Ovary (tissue), 9 donors: Measurements from ENCODE around the gene RSAD1. TPM values are rescaled to one million over a fixed set of nuclear protein-coding genes. Genes with fewer than 3 reads are reported as not detected.

Experiments
- DNase-seq, 5 donors: peaks; one replicate each; pipeline ENCODE4 v3.0.0-alpha.2; 2019 to 2020
- H3K27ac ChIP-seq, 2 donors: fragments of 200-600 bp; one replicate each; pipeline versions ENCODE4 v1.5.1 to v1.8.0; 2019 to 2022
- H3K27me3 ChIP-seq: fragments of 200-600 bp; one replicate; pipeline ENCODE4 v1.8.0; 2022
- H3K36me3 ChIP-seq: fragments of 200-600 bp; sonication (generic); one replicate; pipeline ENCODE4 v1.5.1; 2019
- H3K4me1 ChIP-seq: one replicate; pipeline ENCODE4 v1.8.1; 2013; ENCODE audit warnings: mild to moderate bottlenecking, moderate library complexity; ENCODE audit not compliant: insufficient read depth
- H3K4me3 ChIP-seq: fragments of 200-600 bp; sonication (generic); one replicate; pipeline ENCODE4 v1.5.1; 2017
- H3K9me3 ChIP-seq, 2 donors: fragments of 200-600 bp in 1 of 2; sonication (generic) in 1 of 2; one replicate each; pipeline versions ENCODE4 v1.5.1 to v1.8.1; 2013 to 2019; ENCODE audit warnings: mild to moderate bottlenecking in 1 of 2, moderate library complexity in 1 of 2
- EP300 ChIP-seq: sonication (generic); formaldehyde crosslinking; IDR thresholded peaks from one replicate; pipeline ENCODE4 v1.6.1; 2017; ENCODE audit warnings: antibody characterized with exemption
- POLR2A ChIP-seq: fragments of 450-650 bp; IDR thresholded peaks from one replicate; pipeline ENCODE4 v1.6.1; 2017; ENCODE audit warnings: antibody characterized with exemption, mild to moderate bottlenecking, moderate library complexity
- WGBS, 3 donors: extraction: QIAGEN DNeasy Blood & Tissue Kit in 1 of 3; methylation state at CpG; one replicate each; pipeline versions ENCODE4 v1.1.5 to v1.1.7; 2013 to 2017; 5-methylcytosine and 5-hydroxymethylcytosine counted together
- intact Hi-C, 4 donors: fragments of 100-400 bp; cut with DNase I; formaldehyde crosslinking; loops; one replicate each; pipeline versions ENCODE4 v1.11.0 to v1.15.1; 2022 to 2023
- polyA plus RNA-seq, 2 donors: library from polyadenylated mRNA; stranded (reverse); fragments of 200-250 nt in 1 of 2; fragments of 350-450 nt in 1 of 2; fragmentation: Illumina TruSeq in 1 of 2; extraction: RNeasy Lipid Tissue Mini Kit (QIAGEN cat#74804) in 1 of 2; gene quantifications; one replicate each; pipeline ENCODE4 v1.2.3, GENCODE V29; 2013 to 2014
- total RNA-seq, 7 donors: library from RNA; depleted of rRNA in 2 of 7; stranded (reverse); fragments of >200 nt in 2 of 7; fragmentation: NEBNext Ultra II Directional in 3 of 7; extraction: Animal tissue kit (Norgen Biotek cat#: 25700) in 3 of 7; gene quantifications; one replicate each; pipeline versions ENCODE4 v1.1.0 to v1.2.4, GENCODE V29; 2016 to 2023
- TF ChIP-seq, protein P1 (sequence below), 3 donors: fragments of 450-650 bp in 2 of 3; fragments of 200-600 bp in 1 of 3; IDR thresholded peaks; one replicate each; pipeline versions ENCODE4 v1.5.1 to v1.8.0; 2016 to 2022; ENCODE audit warnings: antibody characterized with exemption in 3 of 3, mild to moderate bottlenecking in 1 of 3
- donor health status: DM: no; HTN: no; CAD: no; lungs with moderate emphysema.
- donor health status: DM: no; HTN: no; CAD: no.
- donor health status: Bipolar disorder and iron deficiency.
- donor health status: DM: yes; HTN: yes; CAD: no.
- donor health status: DM: no; HTN: no; CAD: no.
- donor health status: DM: yes; HTN: yes; CAD: no.

RSAD1 gene
- total and polyA plus RNA-seq, 9 donors, result 21.2 to 48.0 (median 34.6) TPM

DNA sequence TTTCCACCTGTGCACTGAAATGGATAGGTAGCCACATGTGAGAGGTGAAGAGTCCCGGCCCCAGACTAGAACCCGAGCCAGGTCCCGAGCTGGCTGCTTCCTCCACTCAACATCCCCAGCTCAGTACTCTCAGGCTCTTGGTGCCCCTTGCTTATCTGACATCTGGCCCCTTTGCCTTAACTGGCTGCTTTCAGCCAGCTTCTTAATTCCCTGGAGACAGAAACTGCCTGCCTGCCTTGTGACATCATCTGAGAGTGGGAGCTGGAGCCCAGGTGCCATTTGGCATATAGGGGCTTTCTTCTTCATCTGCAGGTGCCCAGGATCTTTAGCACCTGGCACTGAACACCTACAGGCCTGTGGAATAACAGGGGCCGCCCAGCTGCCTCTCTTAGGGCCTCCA, 18.9 kb upstream of the RSAD1 start:
- TF ChIP-seq, protein P1, sequence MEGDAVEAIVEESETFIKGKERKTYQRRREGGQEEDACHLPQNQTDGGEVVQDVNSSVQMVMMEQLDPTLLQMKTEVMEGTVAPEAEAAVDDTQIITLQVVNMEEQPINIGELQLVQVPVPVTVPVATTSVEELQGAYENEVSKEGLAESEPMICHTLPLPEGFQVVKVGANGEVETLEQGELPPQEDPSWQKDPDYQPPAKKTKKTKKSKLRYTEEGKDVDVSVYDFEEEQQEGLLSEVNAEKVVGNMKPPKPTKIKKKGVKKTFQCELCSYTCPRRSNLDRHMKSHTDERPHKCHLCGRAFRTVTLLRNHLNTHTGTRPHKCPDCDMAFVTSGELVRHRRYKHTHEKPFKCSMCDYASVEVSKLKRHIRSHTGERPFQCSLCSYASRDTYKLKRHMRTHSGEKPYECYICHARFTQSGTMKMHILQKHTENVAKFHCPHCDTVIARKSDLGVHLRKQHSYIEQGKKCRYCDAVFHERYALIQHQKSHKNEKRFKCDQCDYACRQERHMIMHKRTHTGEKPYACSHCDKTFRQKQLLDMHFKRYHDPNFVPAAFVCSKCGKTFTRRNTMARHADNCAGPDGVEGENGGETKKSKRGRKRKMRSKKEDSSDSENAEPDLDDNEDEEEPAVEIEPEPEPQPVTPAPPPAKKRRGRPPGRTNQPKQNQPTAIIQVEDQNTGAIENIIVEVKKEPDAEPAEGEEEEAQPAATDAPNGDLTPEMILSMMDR (IDR thresholded peaks at IDR 0.05), result no peak
- TF ChIP-seq POLR2A (no peak), EP300 (no peak)
- no peak for DNase-seq
- 89 to 97% (median 89%) methylated on average over 4 of the region's 4 CpGs for WGBS, 3 donors
- H3K4me1 ChIP-seq, result no peaks in the 10 kb centered on the region
- H3K27ac ChIP-seq, result no peak overlapping the region
- H3K27me3 ChIP-seq, result no peaks in the 10 kb centered on the region
- H3K9me3 ChIP-seq, result no peaks in the 10 kb centered on the region
- no peak overlapping the region for H3K4me3 ChIP-seq
- intact Hi-C loops, result no loop called here
- no peaks in the 10 kb centered on the region for H3K36me3 ChIP-seq

DNA sequence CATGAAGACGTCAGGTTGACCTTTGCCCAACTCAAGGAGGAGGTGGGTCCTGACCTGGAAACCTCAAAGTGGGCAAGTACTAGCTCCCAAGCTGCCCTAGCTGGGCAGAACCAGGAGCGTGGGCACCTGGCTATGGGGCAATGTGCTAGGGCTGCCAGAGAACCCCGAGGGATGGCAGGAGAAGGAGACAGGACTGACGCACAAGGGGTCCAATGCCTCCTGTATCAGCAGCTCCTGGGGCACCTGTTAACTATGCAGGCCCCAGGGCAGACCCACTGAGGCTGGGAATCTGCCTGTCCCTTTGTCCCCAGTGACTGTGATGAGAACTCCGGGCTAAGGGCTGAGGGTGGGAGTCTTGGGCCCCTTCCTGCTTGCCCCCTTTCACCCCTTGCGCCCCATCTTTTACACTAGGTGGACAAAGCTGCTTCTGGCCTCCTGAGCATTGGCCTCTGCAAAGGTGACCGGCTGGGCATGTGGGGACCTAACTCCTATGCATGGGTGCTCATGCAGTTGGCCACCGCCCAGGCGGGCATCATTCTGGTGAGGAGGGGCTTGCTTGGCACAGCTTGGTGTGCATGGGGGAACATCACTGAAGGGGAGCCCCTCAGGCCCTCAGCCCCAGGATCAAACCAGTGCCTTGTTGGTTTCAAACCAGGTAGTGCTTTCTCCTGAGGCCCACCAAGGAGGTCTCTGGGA, 17.7 kb upstream of the RSAD1 start:
- TF ChIP-seq, protein P1 (IDR thresholded peaks at IDR 0.05), result no peak
- no peak for TF ChIP-seq POLR2A
- no peak for TF ChIP-seq EP300
- 92 to 96% (median 93%) methylated on average over 8 to 9 of the region's 9 CpGs for WGBS, 3 donors

DNA sequence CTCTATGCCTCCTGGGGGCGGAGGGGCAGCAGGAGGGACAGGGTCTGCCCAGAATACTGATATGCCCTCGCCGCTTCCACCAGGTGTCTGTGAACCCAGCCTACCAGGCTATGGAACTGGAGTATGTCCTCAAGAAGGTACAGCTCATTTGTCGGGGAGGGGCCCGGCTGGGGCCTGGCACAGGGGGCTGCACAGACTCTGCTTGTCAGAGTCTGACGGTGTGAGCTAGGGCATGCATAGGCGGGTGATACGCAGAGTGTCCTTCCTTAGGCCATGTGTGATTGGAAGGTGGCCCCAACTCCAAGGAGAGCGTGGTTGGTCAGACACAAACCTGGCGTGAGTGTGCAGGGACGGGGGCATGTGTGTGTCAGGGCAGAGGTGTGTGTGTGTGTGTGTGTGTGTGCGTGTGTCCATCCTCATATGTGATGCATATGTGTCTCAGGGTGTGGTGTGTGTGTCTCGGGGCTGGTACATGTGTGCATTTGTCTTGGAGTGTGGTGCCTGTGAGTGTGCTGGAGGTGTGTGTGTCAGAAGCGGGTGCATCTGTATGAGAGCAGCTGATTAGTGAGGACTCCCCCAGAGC, 17.0 kb upstream of the RSAD1 start:
- no peaks in the 10 kb centered on the region for H3K9me3 ChIP-seq
- H3K27ac ChIP-seq, result no peak overlapping the region

More for the DNA sequence above, 17.7 kb upstream of the RSAD1 start:
- H3K27me3 ChIP-seq, result no peaks in the 10 kb centered on the region
- H3K4me3 ChIP-seq, result no peak overlapping the region
- H3K27ac ChIP-seq, result no peak overlapping the region
- H3K36me3 ChIP-seq, result no peaks in the 10 kb centered on the region
- no peaks in the 10 kb centered on the region for H3K9me3 ChIP-seq
- no peaks in the 10 kb centered on the region for H3K4me1 ChIP-seq
- no peak for DNase-seq
- intact Hi-C loops, result no loop called here

DNA sequence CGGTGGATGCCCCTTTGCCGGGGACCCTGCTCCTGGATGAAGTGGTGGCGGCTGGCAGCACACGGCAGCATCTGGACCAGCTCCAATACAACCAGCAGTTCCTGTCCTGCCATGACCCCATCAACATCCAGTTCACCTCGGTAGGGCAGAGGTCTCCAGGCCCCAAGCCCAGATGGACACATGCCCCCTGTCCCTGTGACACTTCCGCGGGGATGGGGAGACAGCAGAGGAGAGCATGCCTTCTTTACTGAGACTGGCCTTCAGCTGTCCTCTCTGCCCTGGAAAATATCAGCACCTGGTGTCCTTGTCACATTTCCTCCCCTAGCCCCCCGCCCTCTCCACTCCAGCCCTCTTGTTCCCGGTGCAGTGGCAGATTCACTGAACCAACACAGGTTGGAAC, 16.2 kb upstream of the RSAD1 start:
- intact Hi-C loops, result no loop called here
- Histone ChIP-seq H3K27me3 (no peaks in the 10 kb centered on the region), H3K9me3 (no peaks in the 10 kb centered on the region), H3K4me1 (no peaks in the 10 kb centered on the region), H3K36me3 (no peaks in the 10 kb centered on the region), H3K27ac (no peak overlapping the region), H3K4me3 (no peak overlapping the region)
- no peak for TF ChIP-seq EP300
- TF ChIP-seq, protein P1 (IDR thresholded peaks at IDR 0.05), result no peak
- TF ChIP-seq POLR2A, result no peak
- no peak for DNase-seq
- 84 to 88% (median 85%) methylated on average over 9 of the region's 9 CpGs for WGBS, 3 donors

More for the DNA sequence above, 17.0 kb upstream of the RSAD1 start:
- intact Hi-C loops, result no loop called here
- H3K36me3 ChIP-seq, result no peaks in the 10 kb centered on the region
- DNase-seq, result no peak
- no peak overlapping the region for H3K4me3 ChIP-seq
- TF ChIP-seq, protein P1 (IDR thresholded peaks at IDR 0.05), result no peak
- TF ChIP-seq EP300, result no peak
- no peaks in the 10 kb centered on the region for H3K27me3 ChIP-seq
- H3K4me1 ChIP-seq, result no peaks in the 10 kb centered on the region
- WGBS, 3 donors, result 92 to 94% (median 93%) methylated on average over 14 of the region's 14 CpGs
